Stimulated activated CD8-positive, alpha-beta memory T cell treated with anti-CD3 and anti-CD28 coated beads, Interleukin-2, amount 100 ng/mL, for 48 hours (primary cell): ENCODE results near the gene GPR176.
A peak's percentile ranks its signal among the peaks of the same experiment; 100 is the strongest.
"Not testable (repeated sequence)": the region's sequence is repeated elsewhere in the genome, so short reads cannot be mapped to it uniquely, and the experiment has no call there.

ENCODE experiments used
- DNase-seq, 2 donors: peaks; one replicate each; pipeline ENCODE4 v3.0.0-alpha.2; 2020; ENCODE audit warnings: low read depth in 2 of 2

GPR176 gene

GRCh38 chr15:39936187-39936586, 16.1 kb upstream of the GPR176 start:
- no peak for DNase-seq

- no peak for DNase-seq
These were observed 15.2 kb upstream of the GPR176 start for GRCh38 chr15:39935241-39935640.

- no peak for DNase-seq
These were observed 14.5 kb upstream of the GPR176 start for GRCh38 chr15:39934397-39935071.

- DNase-seq, result no peak
These were observed 11.5 kb upstream of the GPR176 start for GRCh38 chr15:39931615-39932014.

GRCh38 chr15:39926526-39926925, 6.5 kb upstream of the GPR176 start:
- no peak for DNase-seq

- DNase-seq, result no peak
These were observed 5.2 kb upstream of the GPR176 start for GRCh38 chr15:39925112-39925842.

- no peak for DNase-seq
These were observed 4.4 kb upstream of the GPR176 start for GRCh38 chr15:39924437-39924836.

- no peak for DNase-seq
These were observed 2.5 kb upstream of the GPR176 start for GRCh38 chr15:39922462-39923092.

- DNase-seq, result no peak
These were observed 1.2 kb upstream of the GPR176 start for GRCh38 chr15:39921274-39921638.

GRCh38 chr15:39920510-39921273, 626 bp upstream of the GPR176 start:
- DNase-seq, result peak; percentile 72 to 78

GRCh38 chr15:39919411-39919747, 687 bp downstream of the GPR176 start:
- no peak for DNase-seq

- no peak for DNase-seq
These were observed 1.2 kb downstream of the GPR176 start for GRCh38 chr15:39918688-39919385.

- no peak for DNase-seq
These were observed 5.1 kb downstream of the GPR176 start for GRCh38 chr15:39914977-39915376.

- no peak for DNase-seq
These were observed 11.1 kb downstream of the GPR176 start for GRCh38 chr15:39909007-39909406.

GRCh38 chr15:39908186-39908585, 11.9 kb downstream of the GPR176 start:
- no peak for DNase-seq

- no peak for DNase-seq
These were observed 12.8 kb downstream of the GPR176 start for GRCh38 chr15:39907216-39907615.

- DNase-seq, result no peak
These were observed 16.0 kb downstream of the GPR176 start for GRCh38 chr15:39904115-39904514.

GRCh38 chr15:39898317-39898716, 21.7 kb downstream of the GPR176 start:
- no peak for DNase-seq

- DNase-seq, result no peak
These were observed 23.2 kb downstream of the GPR176 start for GRCh38 chr15:39896846-39897245.

- no peak for DNase-seq
These were observed 24.0 kb downstream of the GPR176 start for GRCh38 chr15:39896101-39896500.

GRCh38 chr15:39893051-39893450, 27.0 kb downstream of the GPR176 start:
- not testable (repeated sequence) for DNase-seq

GRCh38 chr15:39892418-39892817, 27.6 kb downstream of the GPR176 start:
- DNase-seq, result no peak
